Tibial nerve (tissue), 4 donors: ENCODE data around the gene DIP2A. TPM values are rescaled to one million over a fixed set of nuclear protein-coding genes. Genes with fewer than 3 reads are reported as not detected.

Experiments used
- DNase-seq, 2 donors: peaks; one replicate each; pipeline ENCODE4 v3.0.0-alpha.2; 2019; ENCODE audit warnings: low spot score in 2 of 2
- H3K27ac ChIP-seq, 4 donors: fragments of 200-600 bp; sonication (generic) in 3 of 4; one replicate each; pipeline ENCODE4 v1.5.1; 2017 to 2019; ENCODE audit warnings: mild to moderate bottlenecking in 1 of 4
- H3K27me3 ChIP-seq, 2 donors: fragments of 200-600 bp; sonication (generic) in 1 of 2; one replicate each; pipeline versions ENCODE4 v1.5.1 to v1.6.0; 2017 to 2019
- H3K36me3 ChIP-seq, 3 donors: fragments of 200-600 bp; sonication (generic); one replicate each; pipeline ENCODE4 v1.5.1; 2018 to 2019
- H3K4me1 ChIP-seq, 4 donors: fragments of 200-600 bp; sonication (generic) in 3 of 4; one replicate each; pipeline ENCODE4 v1.5.1; 2017 to 2019
- H3K4me3 ChIP-seq, 4 donors: fragments of 200-600 bp; sonication (generic) in 3 of 4; one replicate each; pipeline ENCODE4 v1.5.1; 2017 to 2019; ENCODE audit warnings: mild to moderate bottlenecking in 1 of 4, moderate library complexity in 1 of 4
- H3K9me3 ChIP-seq, 4 donors: fragments of 200-600 bp; sonication (generic) in 3 of 4; one replicate each; pipeline ENCODE4 v1.5.1; 2017 to 2019
- EP300 ChIP-seq, 2 donors: sonication (generic); formaldehyde crosslinking; IDR thresholded peaks; one replicate each; pipeline ENCODE4 v1.6.1; 2017; ENCODE audit warnings: antibody characterized with exemption in 2 of 2, mild to moderate bottlenecking in 1 of 2
- POLR2A ChIP-seq, 2 donors: fragments of 450-650 bp; IDR thresholded peaks; one replicate each; pipeline ENCODE4 v1.6.1; 2017; ENCODE audit warnings: antibody characterized with exemption in 2 of 2, mild to moderate bottlenecking in 2 of 2, moderate library complexity in 2 of 2
- WGBS, 2 donors: methylation state at CpG; one replicate each; pipeline ENCODE4 v1.1.5; 2018; 5-methylcytosine and 5-hydroxymethylcytosine counted together
- total RNA-seq, 4 donors: library from RNA; depleted of rRNA; stranded (reverse); fragments of >200 nt; gene quantifications; one replicate each; pipeline ENCODE4 v1.1.0, GENCODE V29; 2016
- TF ChIP-seq, protein P1 (sequence below), 5 experiments: fragments of 200-600 bp in 3 of 5; fragments of 450-650 bp in 2 of 5; sonication (generic) in 3 of 5; IDR thresholded peaks; one replicate each; pipeline ENCODE4 v1.5.1; 2016 to 2019; ENCODE audit warnings: antibody characterized with exemption in 5 of 5, mild to moderate bottlenecking in 3 of 5, moderate library complexity in 2 of 5

Gene DIP2A
- total RNA-seq, 4 donors from 2014 or later = 55.5 to 67.2 (median 59.8) TPM

DNA sequence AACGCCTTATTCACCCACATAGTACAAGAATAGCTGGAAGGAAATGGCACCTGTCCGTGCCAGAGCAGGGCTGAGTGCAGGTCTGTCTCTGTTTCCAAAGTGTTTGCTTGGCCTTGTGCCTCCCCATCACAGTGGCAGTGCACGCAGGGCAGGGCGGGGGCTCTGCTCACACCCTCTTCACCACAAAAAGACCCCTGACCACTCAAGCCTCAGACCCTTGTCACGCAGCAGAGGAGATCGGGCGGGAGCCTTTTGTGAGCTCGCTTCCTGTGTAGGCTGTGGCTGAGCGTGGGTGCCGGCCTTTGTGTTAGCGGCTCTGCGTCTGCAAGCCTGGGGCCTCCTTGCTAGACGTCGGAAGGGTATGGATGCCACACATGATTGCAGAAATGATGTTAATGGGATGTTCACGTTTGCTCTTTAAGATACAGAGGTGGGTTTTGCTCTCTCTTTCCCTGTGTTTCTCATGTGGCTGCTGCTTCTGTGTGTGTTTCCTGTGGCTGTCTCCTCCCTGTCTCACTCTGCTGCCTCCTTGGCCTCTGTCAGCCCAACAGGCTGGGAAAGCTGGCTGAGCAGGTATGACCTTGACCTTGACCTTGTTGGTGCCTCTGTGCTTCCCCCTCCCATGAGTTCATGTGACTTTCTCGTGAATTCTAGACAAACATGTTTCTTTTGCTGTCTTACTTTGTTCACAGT lies 100.7 kb downstream of the DIP2A start:
- 53 to 69% methylated on average over 16 of the region's 16 CpGs for WGBS, 2 donors
- TF ChIP-seq, protein P1, sequence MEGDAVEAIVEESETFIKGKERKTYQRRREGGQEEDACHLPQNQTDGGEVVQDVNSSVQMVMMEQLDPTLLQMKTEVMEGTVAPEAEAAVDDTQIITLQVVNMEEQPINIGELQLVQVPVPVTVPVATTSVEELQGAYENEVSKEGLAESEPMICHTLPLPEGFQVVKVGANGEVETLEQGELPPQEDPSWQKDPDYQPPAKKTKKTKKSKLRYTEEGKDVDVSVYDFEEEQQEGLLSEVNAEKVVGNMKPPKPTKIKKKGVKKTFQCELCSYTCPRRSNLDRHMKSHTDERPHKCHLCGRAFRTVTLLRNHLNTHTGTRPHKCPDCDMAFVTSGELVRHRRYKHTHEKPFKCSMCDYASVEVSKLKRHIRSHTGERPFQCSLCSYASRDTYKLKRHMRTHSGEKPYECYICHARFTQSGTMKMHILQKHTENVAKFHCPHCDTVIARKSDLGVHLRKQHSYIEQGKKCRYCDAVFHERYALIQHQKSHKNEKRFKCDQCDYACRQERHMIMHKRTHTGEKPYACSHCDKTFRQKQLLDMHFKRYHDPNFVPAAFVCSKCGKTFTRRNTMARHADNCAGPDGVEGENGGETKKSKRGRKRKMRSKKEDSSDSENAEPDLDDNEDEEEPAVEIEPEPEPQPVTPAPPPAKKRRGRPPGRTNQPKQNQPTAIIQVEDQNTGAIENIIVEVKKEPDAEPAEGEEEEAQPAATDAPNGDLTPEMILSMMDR (IDR thresholded peaks at IDR 0.05) = no peak
- TF ChIP-seq EP300 (IDR thresholded peaks at IDR 0.05) (no peak), POLR2A (IDR thresholded peaks at IDR 0.05) (no peak)
- DNase-seq = no peak
- Histone ChIP-seq H3K9me3 (no peaks in the 10 kb centered on the region), H3K27ac (peak overlapping the region in 1 of 4 donors; percentile 22), H3K4me1 (no peaks in the 10 kb centered on the region), H3K36me3 (peaks cover 0 to 94% (median 16%) of the 10 kb centered on the region in 3 donors), H3K4me3 (peak overlapping the region in 1 of 4 donors; percentile 3), H3K27me3 (no peaks in the 10 kb centered on the region)

DNA sequence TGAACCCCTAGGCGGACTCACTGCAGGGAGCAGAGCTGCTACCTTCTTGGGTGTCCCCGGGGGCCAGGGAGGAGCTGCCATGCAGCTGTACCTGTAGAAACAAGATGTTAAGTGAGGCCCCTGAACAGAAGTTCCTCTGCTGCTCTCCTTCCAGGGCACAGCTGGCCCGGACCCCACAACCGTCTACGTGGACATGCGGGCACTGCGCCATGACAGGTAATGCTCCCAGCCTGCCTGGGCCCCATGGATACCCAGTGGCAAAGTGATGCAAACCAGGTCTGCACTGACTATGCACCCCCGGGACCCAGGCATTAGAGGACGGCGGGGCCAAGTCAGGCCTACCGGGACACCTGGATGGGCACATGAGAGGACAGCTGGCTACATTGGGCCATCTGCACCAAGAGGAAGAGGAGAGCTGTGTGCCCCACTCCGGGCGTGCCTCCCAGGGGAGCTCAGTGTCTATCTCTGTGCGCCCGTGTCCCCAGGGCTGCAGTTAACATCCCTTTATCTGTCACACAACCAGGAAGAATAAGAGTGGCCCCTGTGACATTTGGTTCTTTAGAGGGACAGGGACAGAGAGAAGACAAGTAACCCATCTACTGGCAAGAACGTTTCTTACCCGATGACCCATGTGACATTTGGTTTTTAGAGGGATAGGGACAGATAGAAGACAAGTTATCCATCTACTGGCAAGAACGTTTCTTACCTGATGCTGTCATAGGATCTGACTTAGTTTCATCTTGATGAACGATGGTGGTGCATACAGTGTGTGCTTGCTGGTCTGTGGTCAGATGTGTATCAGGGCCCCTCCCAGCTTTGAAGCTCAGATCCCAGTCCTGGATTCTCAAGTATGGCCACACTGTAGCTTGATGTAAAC lies 102.1 kb downstream of the DIP2A start:
- Histone ChIP-seq H3K36me3 (peaks cover 0 to 94% (median 13%) of the 10 kb centered on the region in 3 donors), H3K9me3 (no peaks in the 10 kb centered on the region), H3K4me3 (no peak overlapping the region), H3K27me3 (no peaks in the 10 kb centered on the region), H3K4me1 (no peaks in the 10 kb centered on the region), H3K27ac (no peak overlapping the region)
- TF ChIP-seq EP300 (IDR thresholded peaks at IDR 0.05) = no peak
- TF ChIP-seq, protein P1 (IDR thresholded peaks at IDR 0.05) = no peak
- no peak for TF ChIP-seq POLR2A (IDR thresholded peaks at IDR 0.05)
- DNase-seq = no peak
- 91 to 92% methylated on average over 19 of the region's 19 CpGs for WGBS, 2 donors

DNA sequence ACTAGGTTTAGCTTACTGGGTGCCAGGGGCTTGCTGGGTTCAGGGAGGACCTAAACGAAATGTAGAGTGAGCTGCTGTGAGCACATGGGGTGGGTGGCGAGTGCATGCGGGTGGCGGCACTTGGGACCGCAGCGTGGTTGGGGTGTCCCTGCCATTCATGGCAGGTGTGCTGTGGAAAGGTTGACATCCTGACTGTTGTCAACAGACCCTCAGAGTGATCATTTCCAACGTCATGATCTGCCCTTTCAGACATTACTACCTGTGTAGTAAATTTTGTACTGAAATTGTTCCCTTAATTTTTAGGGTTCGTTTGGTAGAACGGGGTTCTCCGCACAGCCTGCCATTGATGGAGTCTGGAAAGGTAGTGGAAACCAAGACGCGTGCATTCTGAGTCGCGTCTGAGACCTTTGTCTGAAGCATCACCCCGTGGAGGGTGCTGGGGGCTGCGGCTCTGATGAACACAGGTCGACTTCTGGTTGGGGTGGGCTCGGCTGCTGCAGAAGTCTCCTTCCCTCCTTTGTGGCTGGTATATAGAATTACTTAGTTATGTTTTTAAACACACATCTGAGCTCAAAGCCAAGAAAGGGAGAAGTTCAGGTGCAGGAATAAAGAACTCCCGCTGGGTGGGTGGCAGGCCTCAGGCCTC lies 102.9 kb downstream of the DIP2A start:
- Histone ChIP-seq H3K9me3 (no peaks in the 10 kb centered on the region), H3K36me3 (peaks cover 0 to 94% (median 7%) of the 10 kb centered on the region in 3 donors), H3K27ac (no peak overlapping the region), H3K4me1 (no peaks in the 10 kb centered on the region), H3K27me3 (no peaks in the 10 kb centered on the region), H3K4me3 (no peak overlapping the region)
- WGBS, 2 donors = 94 to 96% methylated on average over 19 of the region's 19 CpGs
- DNase-seq = no peak
- TF ChIP-seq, protein P1 (IDR thresholded peaks at IDR 0.05) = no peak
- TF ChIP-seq POLR2A (IDR thresholded peaks at IDR 0.05) (no peak), EP300 (IDR thresholded peaks at IDR 0.05) (no peak)

DNA sequence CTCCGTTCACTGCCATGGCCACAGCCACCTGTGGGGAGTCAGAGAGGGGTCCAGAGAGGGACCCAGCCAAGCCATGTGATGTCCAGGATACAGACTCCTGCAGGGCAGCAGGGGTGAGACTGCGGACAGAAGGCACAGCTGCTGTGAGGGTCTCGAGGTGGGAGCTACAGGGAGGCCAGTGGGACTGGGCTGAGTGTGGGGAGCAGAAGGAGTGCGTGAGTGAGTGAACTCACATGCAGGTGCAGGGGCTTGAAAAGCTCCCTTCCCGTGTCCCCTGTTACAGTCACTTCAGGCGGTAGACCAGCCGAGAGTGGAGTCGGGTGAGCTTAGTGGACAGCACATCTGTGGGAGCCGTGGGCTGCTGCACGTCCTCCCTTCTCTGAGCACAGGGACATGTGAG lies 103.8 kb downstream of the DIP2A start:
- H3K36me3 ChIP-seq = peaks cover 0 to 94% (median 13%) of the 10 kb centered on the region in 3 donors
- 83 to 85% methylated on average over 10 of the region's 10 CpGs for WGBS, 2 donors
- no peaks in the 10 kb centered on the region for H3K4me1 ChIP-seq
- no peaks in the 10 kb centered on the region for H3K9me3 ChIP-seq
- no peak for DNase-seq
- no peaks in the 10 kb centered on the region for H3K27me3 ChIP-seq
- no peak overlapping the region for H3K4me3 ChIP-seq
- H3K27ac ChIP-seq = no peak overlapping the region
- TF ChIP-seq, protein P1 (IDR thresholded peaks at IDR 0.05) = no peak
- no peak for TF ChIP-seq POLR2A (IDR thresholded peaks at IDR 0.05)
- no peak for TF ChIP-seq EP300 (IDR thresholded peaks at IDR 0.05)
